Measurements from ENCODE around the gene RNF144A.

The RNF144A gene

DNA sequence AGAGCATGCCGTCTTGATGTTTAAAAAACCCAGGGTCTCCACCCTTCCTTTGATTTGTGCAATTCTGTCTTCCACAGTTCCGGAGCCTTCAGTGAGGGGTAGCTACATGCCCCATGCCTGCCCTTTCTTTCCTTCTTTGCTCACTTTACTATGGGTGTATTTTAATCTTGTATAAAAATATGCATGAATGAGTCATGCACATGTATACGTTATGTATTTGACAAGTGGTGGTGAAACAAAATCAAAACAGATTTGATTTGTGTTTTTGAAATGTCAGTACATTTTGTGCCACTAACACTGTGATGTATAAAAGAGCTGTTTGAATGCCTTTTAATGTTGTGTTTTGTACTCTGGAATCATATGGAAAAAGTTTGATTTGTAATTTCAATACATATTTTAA is 126.5 kb downstream of the RNF144A start:
- no peak for DNase-seq (ENCODE audit: low read depth, low spot score)

DNA sequence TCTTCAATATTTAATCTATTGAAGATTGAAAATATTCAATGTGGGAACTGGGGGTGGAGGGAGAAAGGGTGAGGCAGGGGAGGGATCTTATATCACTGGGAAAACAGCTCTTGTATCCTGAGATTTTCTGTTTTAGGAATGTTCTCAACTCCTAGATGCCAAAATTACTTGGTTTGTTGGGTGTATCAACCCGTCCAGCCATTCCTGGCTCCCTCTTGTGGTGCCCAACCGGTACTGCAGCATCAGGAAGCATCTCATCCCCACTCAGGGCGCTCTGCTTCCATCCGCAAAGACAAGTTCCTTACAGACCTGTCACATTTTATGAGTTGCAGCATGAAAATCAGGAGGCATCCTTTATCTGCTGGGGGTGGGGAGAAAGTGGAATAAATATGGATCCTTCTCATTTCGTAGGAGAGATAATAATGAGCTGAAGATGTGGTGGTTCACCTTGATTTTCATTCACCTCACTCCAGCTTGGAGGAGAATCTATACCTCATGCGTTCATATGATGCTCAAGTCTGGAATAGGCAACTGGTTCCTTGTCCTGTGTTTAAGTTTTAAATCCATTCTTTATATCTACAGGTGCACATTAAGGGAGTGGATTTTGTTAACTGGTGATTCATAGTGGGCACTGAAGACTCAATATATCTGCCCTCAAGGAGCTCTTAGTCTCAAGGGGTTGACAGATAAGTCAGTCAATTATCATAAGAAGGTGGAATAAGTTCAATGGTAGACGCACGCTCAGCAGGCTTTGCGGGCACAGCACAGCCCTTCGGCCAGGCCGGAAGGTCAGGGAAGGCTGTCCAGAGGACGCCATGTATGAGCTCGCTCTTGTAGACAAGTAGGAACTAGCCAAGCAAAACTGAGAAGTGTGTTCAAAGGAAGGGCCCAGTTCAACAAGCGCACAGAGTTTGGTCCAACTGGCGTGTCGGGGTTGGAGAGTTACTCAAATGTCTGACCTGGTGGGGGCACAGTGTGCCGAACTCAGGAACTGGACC is 127.3 kb downstream of the RNF144A start:
- no peak for DNase-seq (ENCODE audit: low read depth, low spot score)

DNA sequence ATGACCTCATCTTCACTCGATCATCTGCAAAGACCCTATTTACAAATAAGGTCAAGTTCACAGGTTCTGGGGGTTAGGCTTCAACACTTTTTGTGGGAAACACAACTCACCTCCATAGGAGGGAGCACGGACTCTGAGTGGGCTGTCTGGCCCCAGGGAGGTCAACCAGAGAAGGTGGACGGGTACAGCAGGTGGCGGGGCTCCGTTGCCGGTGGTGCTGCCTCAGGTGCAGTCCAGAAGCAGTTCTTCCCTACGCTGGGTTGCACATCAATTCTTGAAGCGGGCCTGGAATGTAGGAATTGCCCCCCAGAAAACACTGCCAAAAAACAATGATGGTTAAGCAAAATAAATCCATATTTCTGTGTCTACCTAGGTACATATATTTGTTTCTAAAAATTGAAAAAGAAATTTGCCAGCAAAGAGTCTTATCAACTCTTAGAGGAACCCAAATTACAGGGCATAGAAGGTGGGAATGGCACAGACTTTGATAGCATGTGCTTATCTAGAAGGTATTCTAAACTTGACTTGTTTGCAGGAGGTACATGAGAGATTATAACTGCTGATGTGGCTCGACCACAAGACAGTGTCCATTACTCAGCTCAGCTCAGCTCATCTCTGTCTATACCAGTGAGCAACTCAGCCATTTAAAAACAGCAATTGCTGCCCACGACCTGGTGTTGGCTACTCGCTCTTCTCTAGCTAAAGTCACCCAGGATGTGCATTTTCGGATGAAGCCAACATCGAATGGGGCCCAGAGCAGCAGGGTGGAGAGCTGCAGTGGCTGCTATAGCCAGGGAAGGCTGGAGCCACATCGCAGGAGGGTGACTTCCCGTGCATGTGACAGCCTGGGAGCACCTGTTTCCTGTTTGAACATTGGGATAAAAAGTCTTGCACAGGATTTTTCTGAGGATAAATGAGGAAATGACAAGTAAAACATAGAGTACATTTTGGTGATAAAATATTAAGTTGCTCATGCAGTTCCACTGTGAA is 128.7 kb downstream of the RNF144A start:
- no peak for DNase-seq (ENCODE audit: low read depth, low spot score)

DNA sequence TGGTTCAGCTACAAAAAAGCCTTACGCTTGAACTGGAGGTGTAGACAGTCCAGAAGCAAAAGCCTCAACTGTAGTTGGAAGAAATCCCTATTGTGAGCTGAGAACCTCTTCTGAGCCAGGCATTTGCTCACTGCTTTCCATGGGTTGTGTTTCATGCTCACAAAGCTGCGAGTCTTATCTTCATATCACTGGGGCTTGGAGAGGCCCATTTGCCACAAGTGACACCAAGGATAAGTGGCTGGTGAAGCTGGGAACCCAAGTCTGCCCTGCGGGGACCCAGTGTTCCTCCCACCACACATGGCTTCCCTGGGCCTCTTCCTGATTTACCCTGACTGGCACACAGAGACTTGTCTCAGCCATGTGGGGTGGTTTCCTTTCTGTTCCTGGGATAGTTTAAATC is 130.4 kb downstream of the RNF144A start:
- DNase-seq (ENCODE audit: low read depth, low spot score) = no peak

DNA sequence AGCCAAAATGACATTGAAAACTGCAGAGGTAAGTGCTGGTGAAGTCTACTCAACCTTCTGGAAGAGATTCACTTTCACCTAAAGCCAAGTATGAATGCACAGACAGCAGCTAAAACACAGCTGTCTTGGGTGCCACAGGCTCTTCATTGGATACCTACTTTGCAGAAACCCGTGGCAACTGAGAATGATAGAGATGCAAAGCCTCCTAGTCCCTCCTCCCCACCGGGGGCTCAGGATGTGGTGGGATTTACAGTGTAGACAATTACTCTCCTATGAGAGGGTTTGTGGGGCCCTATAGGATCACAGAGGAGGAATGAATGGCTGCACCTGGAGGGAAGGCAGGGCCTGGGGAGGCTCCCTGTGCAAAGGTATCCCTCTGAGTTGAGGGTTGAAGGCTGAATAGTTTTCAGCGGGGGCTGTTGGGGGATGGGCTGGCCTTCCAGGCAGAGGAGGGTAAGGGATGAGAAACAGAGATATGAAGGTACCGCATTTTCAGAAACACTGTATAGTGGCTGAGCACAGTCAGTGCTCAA is 131.6 kb downstream of the RNF144A start:
- DNase-seq (ENCODE audit: low read depth, low spot score) = no peak

DNA sequence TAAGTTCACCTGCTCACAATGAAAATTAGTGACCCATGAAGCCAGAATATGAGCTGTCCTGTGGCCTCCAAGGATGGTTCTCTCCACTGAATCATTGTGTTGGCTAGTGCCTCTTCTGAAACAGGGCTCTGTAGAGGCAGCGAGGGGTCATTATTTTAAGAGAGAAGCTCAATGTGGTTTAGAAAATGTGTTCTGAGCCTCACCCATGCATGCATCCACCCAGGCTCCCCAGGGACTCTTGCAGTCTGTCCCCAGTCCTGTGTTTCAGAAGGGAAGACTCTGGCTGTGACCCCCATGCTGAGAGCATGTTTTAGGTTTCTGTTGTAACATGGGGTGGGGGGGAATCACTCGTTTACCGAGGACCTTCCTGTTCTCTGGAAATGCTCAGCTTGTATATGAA is 135.2 kb downstream of the RNF144A start:
- DNase-seq (ENCODE audit: low read depth, low spot score) = no peak

DNA sequence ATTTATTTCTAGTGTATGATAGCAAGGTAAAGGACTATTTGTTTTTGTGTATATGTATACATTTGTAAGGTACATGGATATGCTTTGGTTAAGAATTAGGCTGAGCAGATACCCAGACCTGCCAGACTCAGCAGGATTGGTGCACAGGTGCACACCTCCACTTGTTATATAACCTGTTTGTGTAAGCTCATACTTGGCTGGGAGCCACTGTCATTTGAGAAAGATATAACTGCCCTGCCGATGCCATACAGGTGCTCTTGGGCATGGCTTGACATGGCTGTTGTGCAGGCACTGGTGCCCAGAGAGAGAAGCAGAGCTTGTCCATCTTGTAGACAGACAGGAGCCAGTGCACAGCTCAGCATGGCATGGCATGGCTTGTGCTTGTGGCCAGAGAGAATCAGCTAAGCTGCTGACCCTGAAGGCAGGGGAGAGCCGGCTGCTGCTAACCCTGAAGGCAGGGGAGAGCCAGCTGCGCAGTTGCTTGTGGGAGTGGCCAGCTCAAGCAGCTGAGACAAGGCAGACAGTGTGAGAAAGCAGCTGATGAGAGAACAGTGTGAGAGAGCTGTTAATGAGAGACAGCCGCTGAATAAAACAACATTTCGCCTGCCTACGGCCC is 136.5 kb downstream of the RNF144A start:
- DNase-seq (ENCODE audit: low read depth, low spot score) = no peak

DNA sequence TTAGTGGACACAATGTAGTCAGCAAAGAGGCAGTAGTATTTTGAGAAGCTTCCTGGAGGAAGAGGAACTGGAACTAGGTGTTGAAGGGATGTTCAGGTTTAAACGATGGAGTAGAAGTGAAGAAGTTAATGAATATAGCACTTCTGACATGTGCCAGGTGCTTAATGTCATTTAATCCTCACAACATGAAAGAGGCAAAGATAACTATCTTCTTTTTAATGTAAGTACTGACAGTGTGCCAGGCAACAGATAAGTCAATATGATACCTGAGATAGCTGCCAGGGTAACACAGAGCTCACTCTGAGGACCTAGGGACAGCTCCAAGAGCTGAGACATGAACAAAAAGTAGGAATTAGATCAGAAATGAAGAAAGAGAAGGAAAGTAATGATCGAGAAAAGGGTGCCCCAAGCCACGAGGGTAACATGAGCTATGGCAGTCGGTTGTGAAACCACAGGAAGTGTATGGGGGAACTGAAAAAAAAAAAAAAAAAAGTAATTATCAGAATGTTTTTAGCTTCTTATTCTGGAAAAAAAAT is 140.7 kb downstream of the RNF144A start:
- DNase-seq (ENCODE audit: low read depth, low spot score) = no peak

DNA sequence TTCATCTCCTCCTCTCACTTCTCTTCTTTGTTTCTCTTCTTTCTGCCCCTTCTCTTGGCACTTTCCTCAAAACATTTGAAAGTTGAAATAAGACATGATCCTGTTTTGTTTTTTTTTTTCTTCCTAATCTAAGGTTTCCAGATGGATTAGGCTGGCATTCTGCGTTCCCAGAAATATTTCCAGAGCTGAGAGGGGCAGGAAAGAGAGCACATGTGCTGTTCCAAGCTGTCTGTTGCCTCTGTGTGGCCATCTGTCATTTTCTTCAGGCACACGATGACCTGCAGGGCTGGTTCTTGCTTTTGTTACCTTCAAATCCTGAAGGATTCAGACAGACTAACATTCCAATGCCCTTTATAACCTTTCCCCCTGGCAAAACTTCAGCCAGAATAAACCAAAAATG is 142.9 kb downstream of the RNF144A start:
- DNase-seq (ENCODE audit: low read depth, low spot score) = no peak

DNA sequence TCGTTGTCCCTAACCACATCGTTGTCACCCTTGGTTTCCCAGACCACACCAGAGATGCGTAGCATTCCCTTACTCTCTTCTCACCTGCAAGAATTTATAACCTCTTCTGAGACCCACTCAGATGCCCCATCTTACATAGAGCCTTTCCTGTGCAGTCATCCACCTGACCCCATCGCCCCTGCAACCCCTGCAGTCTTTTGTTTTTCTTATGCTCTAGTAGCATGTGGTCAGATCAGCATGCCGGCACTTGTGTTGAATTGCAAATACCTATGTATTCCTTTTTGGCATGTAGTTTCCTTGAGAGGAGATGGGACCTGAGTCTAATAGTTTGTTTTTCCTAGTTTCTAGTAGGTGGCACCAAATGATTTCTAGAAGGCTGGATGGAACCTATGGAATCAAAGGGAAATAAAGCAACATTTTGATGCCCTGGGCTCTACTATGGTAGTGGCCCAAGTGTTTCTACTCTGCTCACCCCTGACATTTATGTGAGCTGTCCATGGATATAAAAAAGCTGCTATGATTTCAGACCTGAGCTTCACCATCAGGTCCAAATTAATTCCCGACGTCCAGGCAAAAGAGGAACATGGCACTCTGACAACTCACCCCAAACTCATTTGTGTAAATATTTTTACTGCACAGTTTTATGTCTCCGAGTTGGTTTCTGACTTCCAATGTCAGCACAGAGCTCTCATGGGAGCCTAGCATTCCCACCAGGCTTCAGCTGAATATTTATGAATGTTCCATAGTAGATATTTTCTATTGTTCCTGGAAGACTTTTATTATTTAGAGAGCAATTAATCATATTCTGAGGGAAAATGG is 143.6 kb downstream of the RNF144A start:
- DNase-seq (ENCODE audit: low read depth, low spot score) = no peak

DNA sequence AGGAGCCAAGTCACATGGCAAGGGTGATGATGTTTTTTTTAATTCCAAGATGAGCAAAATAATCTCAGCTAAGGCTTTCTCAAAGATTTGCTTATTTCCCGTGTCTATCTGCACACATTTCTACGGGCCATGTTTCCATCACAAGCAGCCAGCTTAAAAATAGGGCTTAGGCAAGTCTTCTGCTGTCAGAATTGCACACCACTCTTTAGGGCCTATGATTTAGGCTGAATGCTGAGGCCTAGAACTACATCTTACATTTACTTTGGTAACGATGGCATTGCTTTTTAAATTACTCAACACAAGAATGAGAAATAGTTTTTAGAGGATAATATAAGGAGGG is 144.2 kb downstream of the RNF144A start:
- DNase-seq (ENCODE audit: low read depth, low spot score) = no peak

DNA sequence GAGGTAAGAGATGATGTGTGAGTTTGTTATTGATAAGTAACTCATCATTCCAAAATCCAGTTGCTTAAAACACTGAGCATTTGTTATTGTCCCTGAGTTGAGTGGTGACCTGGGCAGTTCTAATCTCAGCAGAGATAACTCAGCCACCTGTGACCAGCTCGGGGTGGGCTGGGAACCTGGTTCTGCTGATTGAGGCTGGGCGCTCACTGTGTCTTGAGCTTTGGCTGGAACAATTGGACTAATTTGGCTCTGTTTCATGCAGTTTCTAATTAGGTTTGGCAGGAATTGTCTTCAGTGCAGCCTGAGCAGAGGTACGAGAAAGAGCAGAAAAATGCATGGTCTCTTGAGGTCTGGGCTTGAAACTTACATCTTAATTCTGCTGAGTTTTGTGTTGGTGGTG is 144.7 kb downstream of the RNF144A start:
- no peak for DNase-seq (ENCODE audit: low read depth, low spot score)

DNA sequence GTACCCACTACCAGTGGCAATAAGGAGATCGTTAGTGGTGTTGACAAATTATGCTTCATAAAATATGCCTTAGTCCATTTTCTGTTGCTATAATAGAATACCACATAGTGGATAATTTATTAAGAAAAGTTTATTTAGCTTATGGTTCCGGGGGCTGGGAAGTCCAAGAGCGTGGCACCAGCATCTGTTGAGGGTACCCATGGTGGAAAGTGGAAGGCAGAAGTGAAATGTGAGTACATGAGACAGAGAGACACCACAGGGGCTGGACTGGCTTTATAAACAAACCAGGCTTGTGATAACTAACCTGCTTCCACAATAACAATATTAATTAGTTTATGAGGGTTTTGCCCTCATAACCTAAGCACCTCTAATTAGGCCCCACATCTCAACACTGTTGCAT is 146.6 kb downstream of the RNF144A start:
- no peak for DNase-seq (ENCODE audit: low read depth, low spot score)

DNA sequence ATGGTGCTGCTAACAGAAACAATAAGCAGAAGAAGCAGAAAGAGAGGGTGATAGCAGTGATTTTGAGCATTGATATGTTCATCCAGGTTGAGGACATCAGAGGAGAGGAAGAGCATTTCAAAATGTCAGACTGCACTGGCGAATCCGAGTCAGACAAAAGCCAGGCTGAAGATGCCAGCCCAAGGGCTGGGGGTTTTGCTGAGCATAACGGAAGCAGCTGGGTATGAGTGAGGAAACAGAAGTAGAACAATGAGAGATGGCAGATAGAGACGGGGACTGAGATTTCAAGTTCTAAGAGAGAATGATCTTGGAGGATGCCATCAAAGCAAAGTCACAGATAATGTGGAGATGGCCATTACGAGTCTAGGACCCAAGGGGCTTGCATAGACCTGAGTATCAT is 151.2 kb downstream of the RNF144A start:
- no peak for DNase-seq (ENCODE audit: low read depth, low spot score)

DNA sequence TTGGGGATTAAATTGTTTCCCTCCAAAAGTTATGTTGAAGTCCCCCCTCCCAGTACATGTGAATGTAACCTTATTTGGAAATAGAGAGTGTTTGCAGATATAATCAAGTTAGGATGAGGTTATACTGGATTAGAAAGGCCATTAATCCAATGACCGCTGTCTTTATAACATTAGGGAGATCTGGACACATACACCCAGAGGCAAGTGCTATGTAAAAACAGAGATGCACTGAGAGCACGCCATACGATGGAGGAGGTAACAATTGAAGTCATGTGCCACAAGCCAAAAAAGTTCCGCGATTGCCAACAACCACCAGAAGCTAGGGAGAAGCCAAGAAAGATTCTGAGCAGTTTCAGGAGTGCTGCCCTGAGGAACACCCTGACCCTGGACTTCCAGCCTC is 153.3 kb downstream of the RNF144A start:
- DNase-seq (ENCODE audit: low read depth, low spot score) = no peak

DNA sequence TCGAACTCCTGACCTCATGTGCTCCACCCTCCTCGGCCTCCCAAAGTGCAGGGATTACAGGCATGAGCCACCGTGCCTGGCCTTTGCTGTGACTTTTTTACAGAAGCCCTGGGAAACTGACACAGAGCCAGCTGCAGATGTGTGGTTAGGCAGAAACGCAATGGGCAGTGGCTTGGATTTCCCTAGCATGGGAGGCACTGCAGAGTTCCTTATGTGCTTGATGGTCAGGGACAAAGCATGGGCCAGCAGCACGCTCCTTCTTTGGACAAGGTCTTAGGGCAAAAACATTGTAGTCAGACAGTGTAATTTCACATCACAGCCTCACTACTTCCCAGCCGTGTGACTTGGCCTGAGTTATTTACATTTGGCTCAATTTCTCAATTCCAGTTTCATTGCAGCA is 153.9 kb downstream of the RNF144A start:
- no peak for DNase-seq (ENCODE audit: low read depth, low spot score)

DNA sequence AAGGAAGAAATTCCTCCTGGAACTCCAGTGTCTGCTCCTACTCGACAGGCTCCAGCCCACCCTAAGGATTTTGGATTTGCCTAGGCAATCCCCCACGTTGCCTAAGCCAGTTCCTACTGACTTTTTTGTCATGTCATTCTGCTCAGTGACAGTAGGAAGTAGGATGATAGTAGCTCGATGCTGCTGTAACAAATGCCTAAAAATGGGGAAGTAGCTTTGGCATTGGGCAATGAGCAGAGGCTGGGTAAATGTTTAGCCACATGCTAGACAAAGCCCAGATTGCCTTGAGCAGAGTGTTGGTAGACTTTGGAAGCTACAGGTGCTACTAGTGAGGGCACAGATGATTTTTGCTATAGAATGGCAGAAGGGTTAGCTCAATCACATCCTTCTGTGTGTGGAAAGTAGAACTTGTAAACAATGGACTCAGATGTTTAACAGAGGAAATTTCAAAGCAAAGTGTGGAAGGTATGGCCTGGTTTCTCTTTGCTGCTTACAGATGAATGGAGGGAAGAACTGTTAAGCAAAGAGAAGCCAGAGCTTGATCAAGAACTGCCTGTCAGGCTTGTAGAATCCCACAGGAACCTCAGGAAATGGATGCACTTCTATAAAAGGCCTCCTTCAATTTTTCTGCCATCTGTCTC is 154.8 kb downstream of the RNF144A start:
- no peak for DNase-seq (ENCODE audit: low read depth, low spot score)

DNA sequence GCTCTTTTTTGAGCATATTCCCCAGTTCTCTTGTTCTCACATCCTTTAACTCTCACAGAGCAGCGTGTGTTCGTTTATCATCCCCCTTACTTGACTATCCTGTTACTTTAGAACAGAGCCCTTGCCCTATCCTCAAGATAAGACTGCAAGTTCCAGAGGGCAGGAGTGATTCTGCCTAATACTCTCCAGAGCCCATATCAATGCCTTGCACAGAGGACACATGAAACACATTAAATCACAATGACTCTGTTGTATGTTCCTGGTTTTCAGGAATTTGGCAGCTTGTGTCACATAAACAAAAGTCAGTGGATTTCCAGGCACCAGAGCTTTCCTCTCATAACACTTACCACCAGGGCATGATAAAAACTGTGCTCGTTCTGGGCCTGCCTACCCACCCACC is 156.7 kb downstream of the RNF144A start:
- DNase-seq (ENCODE audit: low read depth, low spot score) = no peak

DNA sequence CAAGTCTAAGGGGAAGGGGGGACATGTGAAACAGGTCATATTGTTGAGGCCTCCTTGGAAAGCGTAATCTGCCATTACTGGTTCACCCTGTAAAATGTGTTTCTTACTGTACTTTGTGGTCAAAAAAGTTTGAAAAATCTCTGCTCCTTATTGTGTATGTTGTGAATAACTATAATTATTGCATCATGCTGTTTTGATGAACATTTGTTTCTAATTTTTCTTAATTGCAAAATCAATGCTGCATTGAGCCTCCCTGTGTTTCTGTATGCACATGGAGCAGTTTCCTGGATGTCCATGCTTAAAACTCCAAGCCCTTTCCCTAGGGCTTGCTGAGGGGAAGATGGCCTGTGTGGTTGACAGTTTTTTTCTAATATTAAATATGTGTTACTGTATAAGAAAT is 158.6 kb downstream of the RNF144A start:
- no peak for DNase-seq (ENCODE audit: low read depth, low spot score)

DNA sequence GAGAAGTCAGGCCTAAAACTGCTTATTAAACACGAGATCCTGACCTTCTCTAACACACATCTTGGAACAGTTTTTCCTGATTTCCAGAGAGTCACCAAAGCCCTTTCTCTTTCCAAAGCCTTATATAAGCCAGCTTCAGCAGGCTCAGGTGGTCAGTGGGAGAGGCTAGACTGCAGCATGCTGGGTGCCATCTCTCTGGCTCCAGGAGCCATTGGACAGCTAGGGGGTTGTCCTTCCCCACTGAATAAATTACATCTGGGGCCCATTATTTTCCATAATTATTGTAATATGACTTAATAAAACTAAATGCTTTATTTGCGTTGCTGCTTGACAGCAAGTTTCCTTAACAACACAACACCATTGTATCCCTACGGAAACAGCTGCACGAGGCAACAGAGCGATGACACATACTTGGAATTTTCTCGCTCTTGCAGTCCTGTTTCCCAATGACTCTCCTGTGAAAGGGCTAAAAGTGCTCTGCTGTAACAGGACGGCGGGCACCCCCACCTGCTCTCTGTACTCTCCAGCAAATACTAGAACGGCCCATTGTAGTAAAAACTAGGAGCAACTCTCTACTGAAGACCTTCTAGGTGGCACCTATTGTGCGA is 160.6 kb downstream of the RNF144A start:
- DNase-seq (ENCODE audit: low read depth, low spot score) = no peak

All from brain pericyte (primary cell).